Mammary microvascular endothelial cell (primary cell): ENCODE measurements around the gene OR8B12. TPM values are rescaled to one million over a fixed set of nuclear protein-coding genes. Genes with fewer than 3 reads are reported as not detected.

ENCODE experiments used
- total RNA-seq: library from RNA; depleted of rRNA; stranded (reverse); fragments of >200 nt; gene quantifications from 2 replicates; pipeline ENCODE4 v1.2.3, GENCODE V29; 2015

OR8B12 gene
- total RNA-seq, result not detected in 2 replicates

GRCh38 chr11:124543554-124543953 is at the start of gene OR8B12:
Gene OR8B12 (minus strand): TSS chr11:124543654. CDS start chr11:124543654, 0 bp downstream.

GRCh38 chr11:124569697-124570096 is 26.2 kb upstream of the OR8B12 start, which contains the start of gene OR8A1:
Gene OR8A1 (plus strand): TSS chr11:124569997. CDS start chr11:124570120, 123 bp downstream.

Other genes starting within 250 kb of the OR8B12 start
- gene OR8D1, start 229.7 kb downstream of the OR8B12 start, total RNA-seq, result not detected in 2 replicates
- gene OR8D2, start 223.5 kb downstream of the OR8B12 start, total RNA-seq, result not detected in 2 replicates
- gene OR8B2, start 159.2 kb downstream of the OR8B12 start, total RNA-seq, result not detected in 2 replicates
- gene OR8B3, start 144.6 kb downstream of the OR8B12 start, total RNA-seq, result not detected in 2 replicates
- gene OR8B4, start 118.8 kb downstream of the OR8B12 start, total RNA-seq, result not detected in 2 replicates
- not detected in 2 replicates for gene OR8B8, start 98.0 kb downstream of the OR8B12 start, total RNA-seq
- gene OR8A1, start 26.3 kb upstream of the OR8B12 start, total RNA-seq, result not detected in 2 replicates
- gene PANX3, start 67.8 kb upstream of the OR8B12 start, total RNA-seq, result not detected in 2 replicates
- gene TBRG1, start 79.2 kb upstream of the OR8B12 start, total RNA-seq, result 18.4 and 19.9 TPM in 2 replicates
- 13.9 and 14.9 TPM in 2 replicates for gene SIAE, start 130.1 kb upstream of the OR8B12 start, total RNA-seq
- gene SPA17, start 130.2 kb upstream of the OR8B12 start, total RNA-seq, result 14.2 and 16.4 TPM in 2 replicates
- 21.7 and 24.4 TPM in 2 replicates for gene NRGN, start 196.3 kb upstream of the OR8B12 start, total RNA-seq
- gene VSIG2, start 208.6 kb upstream of the OR8B12 start, total RNA-seq, result 0.07 and 0.44 TPM in 2 replicates
- gene ESAM, start 218.6 kb upstream of the OR8B12 start, total RNA-seq, result 311 and 317 TPM in 2 replicates